ENCODE results near the gene KCTD17.

KCTD17 gene

GRCh38 chr22:37100589-37101127 is 49.1 kb downstream of the KCTD17 start:
- DNase-seq (ENCODE audit: extremely low read depth, low read depth), result no peak
- no peak for TF ChIP-seq CTCF (IDR thresholded peaks at IDR 0.05; ENCODE audit: low read depth, low read length)

GRCh38 chr22:37101311-37102066 is 49.9 kb downstream of the KCTD17 start:
- TF ChIP-seq CTCF (IDR thresholded peaks at IDR 0.05; ENCODE audit: low read depth, low read length), result no peak
- DNase-seq (ENCODE audit: extremely low read depth, low read depth), result no peak

- TF ChIP-seq CTCF (IDR thresholded peaks at IDR 0.05; ENCODE audit: low read depth, low read length), result no peak
- no peak for DNase-seq (ENCODE audit: extremely low read depth, low read depth)
Observed at GRCh38 chr22:37103151-37103550, 51.6 kb downstream of the KCTD17 start.

GRCh38 chr22:37103656-37104452 is 52.3 kb downstream of the KCTD17 start:
- TF ChIP-seq CTCF (IDR thresholded peaks at IDR 0.05; ENCODE audit: low read depth, low read length), result no peak

DNA sequence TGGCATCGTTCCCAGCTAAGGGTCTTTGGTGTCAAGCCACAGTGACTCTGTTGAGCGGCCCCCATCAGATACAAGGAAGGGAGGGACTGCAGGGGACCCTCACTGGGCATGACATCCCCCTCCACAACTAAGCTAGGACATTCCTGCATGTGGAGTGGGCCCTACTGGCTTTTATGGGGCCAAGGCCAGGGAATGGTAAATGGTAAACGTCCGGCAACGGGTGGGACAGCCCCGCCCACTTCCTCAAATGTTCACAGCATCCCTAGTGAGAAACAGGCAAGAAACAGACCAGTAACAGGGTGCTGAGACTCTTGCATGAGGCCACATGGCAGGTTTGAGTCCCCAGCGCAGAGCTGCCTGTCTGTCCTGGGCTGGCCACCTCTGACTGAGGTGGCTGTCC is 53.6 kb downstream of the KCTD17 start:
- DNase-seq (ENCODE audit: extremely low read depth, low read depth), result no peak
- TF ChIP-seq CTCF (IDR thresholded peaks at IDR 0.05; ENCODE audit: low read depth, low read length), result no peak

More at GRCh38 chr22:37103656-37104452, 52.3 kb downstream of the KCTD17 start:
- no peak for DNase-seq (ENCODE audit: extremely low read depth, low read depth)

DNA sequence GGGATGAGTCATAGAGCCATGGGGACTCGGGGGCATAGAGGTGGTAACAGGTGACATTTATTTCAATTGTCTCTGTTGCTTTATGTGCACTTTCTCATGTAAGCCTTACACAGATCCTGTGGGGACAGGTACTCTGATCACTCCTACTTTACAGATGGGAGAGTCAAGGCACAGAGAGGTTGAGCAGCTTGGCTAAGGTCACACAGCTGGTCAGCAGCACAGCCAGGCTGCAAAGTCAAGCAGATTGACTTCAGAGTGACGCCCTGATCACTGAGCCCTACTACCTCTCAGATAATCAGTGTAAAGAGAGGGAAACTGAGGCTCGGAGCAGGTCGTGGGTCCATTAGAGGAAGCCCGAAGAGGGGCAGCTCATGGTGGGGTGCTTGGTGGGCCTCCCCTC is 54.4 kb downstream of the KCTD17 start:
- no peak for TF ChIP-seq CTCF (IDR thresholded peaks at IDR 0.05; ENCODE audit: low read depth, low read length)
- no peak for DNase-seq (ENCODE audit: extremely low read depth, low read depth)

Measured in AG09319 (cell line).